RPMI7951 (cell line): ENCODE results near the gene HPN. TPM values are rescaled to one million over a fixed set of nuclear protein-coding genes. Genes with fewer than 3 reads are reported as not detected.
"Not testable (repeated sequence)": the region's sequence is repeated elsewhere in the genome, so short reads cannot be mapped to it uniquely, and the experiment has no call there.

ENCODE experiments used
- DNase-seq: peaks from one replicate; pipeline ENCODE4 v3.0.0-alpha.2; 2012; ENCODE audit warnings: low read depth
- total RNA-seq: library from RNA; depleted of rRNA; stranded (reverse); fragments of >200 nt; shearing (Covaris generic); gene quantifications from 2 replicates; pipeline ENCODE4 v1.2.3, GENCODE V29; 2014

The HPN gene
- total RNA-seq, 1 experiment from 2014 or later = not detected

- no peak for DNase-seq
Measured at GRCh38 chr19:35084509-35084762, 42.9 kb downstream of the HPN start.

- no peak for DNase-seq
Measured at GRCh38 chr19:35085947-35086346, 44.4 kb downstream of the HPN start.

GRCh38 chr19:35086455-35086854 is 44.9 kb downstream of the HPN start:
- DNase-seq = no peak

- DNase-seq = no peak
Measured at GRCh38 chr19:35087393-35087792, 45.9 kb downstream of the HPN start.

- peak; percentile 96 for DNase-seq
Measured at GRCh38 chr19:35088131-35088913, 46.8 kb downstream of the HPN start.

- no peak for DNase-seq
Measured at GRCh38 chr19:35089554-35089953, 48.0 kb downstream of the HPN start.

GRCh38 chr19:35090160-35090505 is 48.6 kb downstream of the HPN start:
- no peak for DNase-seq

GRCh38 chr19:35090506-35091214 is 49.1 kb downstream of the HPN start:
- DNase-seq = peak; percentile 54

GRCh38 chr19:35093430-35093829 is 51.9 kb downstream of the HPN start:
- no peak for DNase-seq

- no peak for DNase-seq
Measured at GRCh38 chr19:35093941-35094647, 52.6 kb downstream of the HPN start.

GRCh38 chr19:35094656-35095055 is 53.1 kb downstream of the HPN start:
- no peak for DNase-seq

GRCh38 chr19:35095667-35096368 is 54.3 kb downstream of the HPN start:
- DNase-seq = no peak

- DNase-seq = no peak
Measured at GRCh38 chr19:35098413-35099049, 57.0 kb downstream of the HPN start.

- no peak for DNase-seq
Measured at GRCh38 chr19:35099155-35099896, 57.8 kb downstream of the HPN start.

- no peak for DNase-seq
Measured at GRCh38 chr19:35099897-35100275, 58.4 kb downstream of the HPN start.

- no peak for DNase-seq
Measured at GRCh38 chr19:35100588-35101533, 59.3 kb downstream of the HPN start.

- not testable (repeated sequence) for DNase-seq
Measured at GRCh38 chr19:35101949-35102348, 60.4 kb downstream of the HPN start.

- not testable (repeated sequence) for DNase-seq
Measured at GRCh38 chr19:35103614-35104013, 62.1 kb downstream of the HPN start.

- no peak for DNase-seq
Measured at GRCh38 chr19:35104361-35104760, 62.8 kb downstream of the HPN start.

- no peak for DNase-seq
Measured at GRCh38 chr19:35105047-35105410, 63.5 kb downstream of the HPN start.
